H1 (cell line): ENCODE data around the gene TTBK1. TPM values are rescaled to one million over a fixed set of nuclear protein-coding genes. Genes with fewer than 3 reads are reported as not detected.

Source experiments
- CTCF ChIA-PET: fragments of 300-600 bp; sonication (Branson Sonifier 250); formaldehyde crosslinking; loops from one replicate; lab custom pipeline; 2021; ENCODE audit not compliant: partially characterized antibody; lab: Charles Lee
- POLR2A ChIA-PET: fragments of 300-600 bp; sonication (Branson Sonifier 250); formaldehyde crosslinking; loops from one replicate; lab custom pipeline; 2021; ENCODE audit warnings: inconsistent platforms; ENCODE audit not compliant: partially characterized antibody; lab: Charles Lee
- DNase-seq, 2 experiments: peaks; one replicate each; pipeline versions ENCODE4 v3.0.0 to v3.0.0-alpha.2; 2010 to 2022; ENCODE audit warnings: low spot score in 2 of 2, low read depth in 1 of 2, mixed read lengths in 1 of 2
- FAIRE-seq: peaks from 2 replicates; lab custom pipeline; 2011; peaks lifted over from hg19 to GRCh38; lab: Jason Lieb, UNC
- H2AFZ ChIP-seq: 2 replicates; pipeline ENCODE4 v1.8.1; 2012; ENCODE audit warnings: low read length, inconsistent platforms
- H2AK5ac ChIP-seq: 2 replicates; pipeline ENCODE4 v1.6.1; 2013; ENCODE audit warnings: low read depth, low read length
- H2BK120ac ChIP-seq: replicated peaks from 2 replicates; pipeline ENCODE3; 2013; ENCODE audit warnings: low read depth, low read length, inconsistent platforms
- H2BK12ac ChIP-seq: 2 replicates; pipeline ENCODE4 v1.6.1; 2013; ENCODE audit warnings: low read depth, low read length
- H2BK15ac ChIP-seq: 2 replicates; pipeline ENCODE4 v1.6.1; 2013; ENCODE audit warnings: low read length
- H2BK20ac ChIP-seq: 2 replicates; pipeline ENCODE4 v1.6.1; 2013; ENCODE audit warnings: low read length
- H2BK5ac ChIP-seq: 2 replicates; pipeline ENCODE4 v1.6.1; 2013; ENCODE audit warnings: low read depth, low read length
- H3K14ac ChIP-seq: 2 replicates; pipeline ENCODE4 v1.6.1; 2013; ENCODE audit warnings: inconsistent platforms; ENCODE audit not compliant: insufficient read length
- H3K18ac ChIP-seq: 2 replicates; pipeline ENCODE4 v1.6.1; 2013; ENCODE audit warnings: low read length; ENCODE audit errors: extremely low read depth
- H3K23ac ChIP-seq: 2 replicates; pipeline ENCODE4 v1.6.1; 2013; ENCODE audit warnings: inconsistent platforms; ENCODE audit not compliant: insufficient read length
- H3K23me2 ChIP-seq: 2 replicates; pipeline ENCODE4 v1.6.1; 2013; ENCODE audit warnings: low read depth, low read length
- H3K27ac ChIP-seq: 2 replicates; pipeline ENCODE4 v1.6.1; 2011; ENCODE audit warnings: low read depth, low read length, inconsistent platforms
- H3K27me3 ChIP-seq, 4 experiments: replicated peaks in 1 of 4; 1 replicate in 1 of 4; 2 replicates in 3 of 4; pipeline versions ENCODE4 v1.6.1 to v1.8.1; 2011 to 2013; ENCODE audit warnings: low read length in 3 of 4, mild to moderate bottlenecking in 3 of 4, inconsistent platforms in 2 of 4, mixed read lengths in 2 of 4, moderate library complexity in 1 of 4; ENCODE audit not compliant: control insufficient read depth in 3 of 4, insufficient read depth in 3 of 4; ENCODE audit errors: extremely low read depth in 1 of 4
- H3K36me3 ChIP-seq, 4 experiments: 2 replicates each; pipeline versions ENCODE4 v1.6.1 to v1.8.1; 2011 to 2013; ENCODE audit warnings: mild to moderate bottlenecking in 4 of 4, low read length in 3 of 4, moderate library complexity in 2 of 4, control low read depth in 1 of 4, inconsistent platforms in 1 of 4; ENCODE audit not compliant: insufficient read depth in 4 of 4, control insufficient read depth in 2 of 4
- H3K4ac ChIP-seq: replicated peaks from 2 replicates; pipeline ENCODE3; 2013; ENCODE audit warnings: low read length, low read depth, mixed read lengths, inconsistent platforms; ENCODE audit not compliant: insufficient read length
- H3K4me1 ChIP-seq, 4 experiments: replicated peaks in 1 of 4; 1 replicate in 1 of 4; 2 replicates in 3 of 4; pipeline versions ENCODE4 v1.6.1 to v1.8.1; 2011 to 2013; ENCODE audit warnings: low read length in 3 of 4, inconsistent platforms in 2 of 4, mixed read lengths in 1 of 4; ENCODE audit not compliant: insufficient read depth in 4 of 4, control insufficient read depth in 3 of 4
- H3K4me2 ChIP-seq, 2 experiments: 2 replicates each; pipeline versions ENCODE4 v1.6.1 to v1.8.1; 2011 to 2013; ENCODE audit warnings: low read depth in 2 of 2, low read length in 2 of 2, control low read depth in 1 of 2, inconsistent platforms in 1 of 2, mild to moderate bottlenecking in 1 of 2; ENCODE audit not compliant: insufficient read depth in 1 of 2
- H3K4me3 ChIP-seq, 4 experiments: fragments of 200-600, 300-600 bp in 1 of 4; sonication (generic), shearing (Covaris generic), sonication (Bioruptor Twin) in 1 of 4; 2 replicates each; pipeline versions ENCODE4 v1.5.1 to v1.8.1; 2011 to 2016; ENCODE audit warnings: low read length in 4 of 4, low read depth in 3 of 4, control low read depth in 2 of 4, inconsistent platforms in 2 of 4, mild to moderate bottlenecking in 2 of 4, mixed read lengths in 1 of 4, moderate library complexity in 1 of 4; ENCODE audit not compliant: insufficient read depth in 2 of 4; ENCODE audit errors: extremely low read depth in 1 of 4
- H3K56ac ChIP-seq: replicated peaks from 2 replicates; pipeline ENCODE3; 2013; ENCODE audit warnings: low read depth, mild to moderate bottlenecking, mixed read lengths, low read length, inconsistent platforms; ENCODE audit not compliant: insufficient read length
- H3K79me1 ChIP-seq: 2 replicates; pipeline ENCODE4 v1.6.1; 2013; ENCODE audit warnings: low read depth, low read length, control low read depth
- H3K79me2 ChIP-seq, 2 experiments: 2 replicates each; pipeline versions ENCODE4 v1.6.1 to v1.8.1; 2012 to 2013; ENCODE audit warnings: low read length in 2 of 2, mild to moderate bottlenecking in 2 of 2, inconsistent platforms in 1 of 2; ENCODE audit not compliant: insufficient read depth in 2 of 2, control insufficient read depth in 1 of 2
- H3K9ac ChIP-seq, 4 experiments: replicated peaks in 1 of 4; 1 replicate in 1 of 4; 2 replicates in 3 of 4; pipeline versions ENCODE4 v1.6.1 to v1.8.1; 2011 to 2013; ENCODE audit warnings: low read depth in 3 of 4, low read length in 3 of 4, control low read depth in 2 of 4, mild to moderate bottlenecking in 2 of 4, moderate library complexity in 2 of 4, inconsistent platforms in 1 of 4; ENCODE audit errors: extremely low read depth in 1 of 4
- H3K9me3 ChIP-seq, 2 experiments: 2 replicates each; pipeline versions ENCODE4 v1.6.1 to v1.8.1; 2012 to 2013; ENCODE audit warnings: mild to moderate bottlenecking in 2 of 2, moderate library complexity in 2 of 2, control low read depth in 1 of 2, inconsistent platforms in 1 of 2, low read depth in 1 of 2, low read length in 1 of 2, mixed read lengths in 1 of 2; ENCODE audit not compliant: insufficient read depth in 2 of 2
- H4K20me1 ChIP-seq, 2 experiments: replicated peaks in 1 of 2; 2 replicates each; pipeline versions ENCODE3 to v1.8.1; 2011 to 2013; ENCODE audit warnings: inconsistent platforms in 2 of 2, low read length in 2 of 2, mild to moderate bottlenecking in 1 of 2; ENCODE audit not compliant: insufficient read depth in 2 of 2, control insufficient read depth in 1 of 2
- H4K5ac ChIP-seq: 2 replicates; pipeline ENCODE4 v1.6.1; 2013; ENCODE audit warnings: low read length, low read depth, mixed read lengths, inconsistent platforms; ENCODE audit not compliant: insufficient read length
- H4K8ac ChIP-seq: 2 replicates; pipeline ENCODE4 v1.8.0; 2013; ENCODE audit warnings: mild to moderate bottlenecking, moderate library complexity, low read length, inconsistent platforms; ENCODE audit not compliant: insufficient read depth; ENCODE audit errors: extremely low read depth
- H4K91ac ChIP-seq: replicated peaks from 2 replicates; pipeline ENCODE3; 2013; ENCODE audit warnings: low read length, mixed read lengths, inconsistent platforms; ENCODE audit not compliant: insufficient read length
- RNF2 ChIP-seq: fragments of 200-900, 300-1000 bp; sonication (generic); IDR thresholded peaks from 2 replicates; pipeline ENCODE4 v1.7.1; 2016; ENCODE audit warnings: borderline replicate concordance, low read depth, mild to moderate bottlenecking, antibody characterized with exemption, low read length; ENCODE audit not compliant: poor library complexity, severe bottlenecking; ENCODE audit errors: missing control alignments
- USF2 ChIP-seq: IDR thresholded peaks from 2 replicates; pipeline ENCODE4 v1.6.1; 2011; ENCODE audit warnings: low read length, improper control_type of control experiment
- ZNF274 ChIP-seq: IDR thresholded peaks from 2 replicates; pipeline ENCODE4 v1.7.0; 2012; ENCODE audit warnings: low read length, borderline replicate concordance; ENCODE audit errors: extremely low read depth
- WGBS, 2 experiments: shearing (Covaris generic) in 1 of 2; methylation state at CpG; one replicate each; pipeline versions ENCODE4 v1.1.6 to v1.1.7; 2013 to 2015; ENCODE audit warnings: low lambda C conversion rate in 2 of 2, mixed read lengths in 2 of 2, inconsistent platforms in 1 of 2, low coverage in 1 of 2, missing lambda C conversion rate in 1 of 2; ENCODE audit not compliant: insufficient replicate concordance in 2 of 2, insufficient coverage in 1 of 2, insufficient read length in 1 of 2; ENCODE audit errors: extremely low coverage in 1 of 2, missing lambda C conversion rate in 1 of 2; 5-methylcytosine and 5-hydroxymethylcytosine counted together
- polyA plus RNA-seq, 7 experiments: library from polyadenylated mRNA; depleted of rRNA in 3 of 7; stranded (reverse) in 5 of 7; unstranded in 2 of 7; fragments of >200 nt in 5 of 7; fragments of 200-250 nt in 2 of 7; gene quantifications; 1 replicate in 5 of 7; 2 replicates in 1 of 7; 4 replicates in 1 of 7; pipeline versions ENCODE4 v1.2.1 to v1.2.3, GENCODE V29; 2011 to 2013; ENCODE audit warnings: missing spikeins in 2 of 7, mixed read lengths in 2 of 7
- total RNA-seq: library from RNA; stranded (reverse); fragmentation: NEBNext Ultra II Directional; extraction: Animal tissue kit (Norgen Biotek cat#: 25700); gene quantifications from 2 replicates; pipeline ENCODE4 v1.2.1, GENCODE V29; 2021

The TTBK1 gene
- total and polyA plus RNA-seq, 2 of the 8 experiments (the other 6 are each of a cell fraction or from before 2014, with no cell fraction given), result 0.53 to 1.6 TPM

DNA sequence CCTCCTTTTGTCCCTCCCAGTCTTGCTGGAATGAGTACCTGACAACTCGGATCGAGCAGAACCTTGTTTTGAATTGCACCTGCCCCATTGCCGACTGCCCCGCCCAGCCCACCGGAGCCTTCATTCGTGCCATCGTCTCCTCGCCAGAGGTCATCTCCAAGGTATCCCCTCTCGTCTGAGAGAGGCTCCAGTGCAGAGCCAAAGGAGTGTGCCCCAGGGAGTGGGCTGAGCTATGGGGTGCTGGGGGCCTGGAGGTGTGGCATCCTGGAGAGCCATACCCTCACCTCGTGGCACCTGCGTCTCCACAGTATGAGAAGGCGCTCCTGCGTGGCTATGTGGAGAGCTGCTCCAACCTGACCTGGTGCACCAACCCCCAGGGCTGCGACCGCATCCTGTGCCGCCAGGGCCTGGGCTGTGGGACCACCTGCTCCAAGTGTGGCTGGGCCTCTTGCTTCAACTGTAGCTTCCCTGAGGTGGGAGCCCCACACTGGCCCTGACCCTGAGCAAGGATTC is 22.8 kb upstream of the TTBK1 start:
- Histone ChIP-seq H2AFZ (no peak overlapping the region), H3K23me2 (no peaks in the 10 kb centered on the region), H3K36me3 (no peaks in the 10 kb centered on the region; a peak in 1 of 8 replicates), H2BK20ac (no peak overlapping the region), H4K20me1 (peaks cover 5% of the 10 kb centered on the region in 2 experiments), H4K8ac (peak overlapping the region; percentile 38), H4K91ac (no peak overlapping the region), H3K79me1 (0 out of 2 replicates have a peak, but pooled peaks cover 2% of the 10 kb centered on the region), H3K4me2 (no peak overlapping the region), H3K4ac (no peak overlapping the region), H3K18ac (no peak overlapping the region), H3K79me2 (no peaks in the 10 kb centered on the region), H3K27me3 (no peaks in the 10 kb centered on the region), H3K23ac (no peak overlapping the region), H2BK15ac (no peak overlapping the region), H3K56ac (no peak overlapping the region), H3K14ac (no peak overlapping the region), H3K9me3 (no peaks in the 10 kb centered on the region), H2BK5ac (no peak overlapping the region), H4K5ac (no peak overlapping the region), H3K27ac (no peak overlapping the region), H3K4me3 (no peak overlapping the region), H2BK12ac (no peak overlapping the region), H3K9ac (no peak overlapping the region), H2BK120ac (no peak overlapping the region), H2AK5ac (no peak overlapping the region), H3K4me1 (peaks cover 0 to 4% (median 0%) of the 10 kb centered on the region in 4 experiments; a peak in 1 of 7 replicates)
- FAIRE-seq (no peak), DNase-seq (no peak)
- no peak for TF ChIP-seq RNF2
- no peak for TF ChIP-seq USF2
- TF ChIP-seq ZNF274, result no peak
- ChIA-PET POLR2A (interaction anchor here (0.8 to 2.5 kb wide), 7 partner anchors 9 to 47 kb away, joined by 3 to 19 read pairs (median 4); partner anchors contain the start of genes CUL9 and DNPH1), CTCF (interaction anchor here (0.5 to 3.2 kb wide), 6 partner anchors 12 to 193 kb away, joined by 3 to 10 read pairs (median 4); no protein-coding TSS in a partner anchor)
- WGBS, 2 experiments, result 92% methylated on average over 16 of the region's 16 CpGs; no CpG with 5 or more reads in 1 of the 2 experiments
